Lower leg skin (tissue), 3 donors: ENCODE results near the gene SLC5A4.

ENCODE experiments used
- POLR2A ChIP-seq, 2 donors: fragments of 450-650 bp; IDR thresholded peaks; one replicate each; pipeline ENCODE4 v1.6.1; 2016 to 2017; ENCODE audit warnings: antibody characterized with exemption in 2 of 2, mild to moderate bottlenecking in 1 of 2, moderate library complexity in 1 of 2
- TF ChIP-seq, protein P1 (sequence below), 3 donors: fragments of 450-650 bp; IDR thresholded peaks; one replicate each; pipeline ENCODE4 v1.5.1; 2016; ENCODE audit warnings: antibody characterized with exemption in 3 of 3, mild to moderate bottlenecking in 3 of 3, moderate library complexity in 2 of 3

DNA sequence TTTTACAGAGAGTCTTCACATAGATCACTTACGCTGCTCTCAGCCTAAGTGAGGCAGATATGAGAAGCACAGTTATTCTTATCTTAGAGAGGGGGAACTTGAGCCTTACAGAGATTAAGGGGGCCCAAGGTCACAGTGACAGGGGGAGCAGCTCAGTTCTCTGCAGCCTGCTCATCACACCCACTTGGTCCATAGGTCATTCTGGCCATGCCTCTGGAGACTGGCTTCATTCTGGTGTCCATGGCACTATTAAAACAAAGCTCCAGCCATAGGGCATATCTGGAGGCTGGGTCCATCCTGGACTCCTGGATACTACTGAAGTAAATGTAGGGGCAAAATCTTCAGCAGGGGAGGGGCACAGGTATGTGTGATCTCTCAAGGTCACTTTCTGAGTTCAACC, 5.9 kb downstream of the SLC5A4 start:
- TF ChIP-seq, protein P1, sequence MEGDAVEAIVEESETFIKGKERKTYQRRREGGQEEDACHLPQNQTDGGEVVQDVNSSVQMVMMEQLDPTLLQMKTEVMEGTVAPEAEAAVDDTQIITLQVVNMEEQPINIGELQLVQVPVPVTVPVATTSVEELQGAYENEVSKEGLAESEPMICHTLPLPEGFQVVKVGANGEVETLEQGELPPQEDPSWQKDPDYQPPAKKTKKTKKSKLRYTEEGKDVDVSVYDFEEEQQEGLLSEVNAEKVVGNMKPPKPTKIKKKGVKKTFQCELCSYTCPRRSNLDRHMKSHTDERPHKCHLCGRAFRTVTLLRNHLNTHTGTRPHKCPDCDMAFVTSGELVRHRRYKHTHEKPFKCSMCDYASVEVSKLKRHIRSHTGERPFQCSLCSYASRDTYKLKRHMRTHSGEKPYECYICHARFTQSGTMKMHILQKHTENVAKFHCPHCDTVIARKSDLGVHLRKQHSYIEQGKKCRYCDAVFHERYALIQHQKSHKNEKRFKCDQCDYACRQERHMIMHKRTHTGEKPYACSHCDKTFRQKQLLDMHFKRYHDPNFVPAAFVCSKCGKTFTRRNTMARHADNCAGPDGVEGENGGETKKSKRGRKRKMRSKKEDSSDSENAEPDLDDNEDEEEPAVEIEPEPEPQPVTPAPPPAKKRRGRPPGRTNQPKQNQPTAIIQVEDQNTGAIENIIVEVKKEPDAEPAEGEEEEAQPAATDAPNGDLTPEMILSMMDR (IDR thresholded peaks at IDR 0.05) = no peak
- no peak for TF ChIP-seq POLR2A (IDR thresholded peaks at IDR 0.05)
